ENCODE data around the gene JUN.

The JUN gene

DNA sequence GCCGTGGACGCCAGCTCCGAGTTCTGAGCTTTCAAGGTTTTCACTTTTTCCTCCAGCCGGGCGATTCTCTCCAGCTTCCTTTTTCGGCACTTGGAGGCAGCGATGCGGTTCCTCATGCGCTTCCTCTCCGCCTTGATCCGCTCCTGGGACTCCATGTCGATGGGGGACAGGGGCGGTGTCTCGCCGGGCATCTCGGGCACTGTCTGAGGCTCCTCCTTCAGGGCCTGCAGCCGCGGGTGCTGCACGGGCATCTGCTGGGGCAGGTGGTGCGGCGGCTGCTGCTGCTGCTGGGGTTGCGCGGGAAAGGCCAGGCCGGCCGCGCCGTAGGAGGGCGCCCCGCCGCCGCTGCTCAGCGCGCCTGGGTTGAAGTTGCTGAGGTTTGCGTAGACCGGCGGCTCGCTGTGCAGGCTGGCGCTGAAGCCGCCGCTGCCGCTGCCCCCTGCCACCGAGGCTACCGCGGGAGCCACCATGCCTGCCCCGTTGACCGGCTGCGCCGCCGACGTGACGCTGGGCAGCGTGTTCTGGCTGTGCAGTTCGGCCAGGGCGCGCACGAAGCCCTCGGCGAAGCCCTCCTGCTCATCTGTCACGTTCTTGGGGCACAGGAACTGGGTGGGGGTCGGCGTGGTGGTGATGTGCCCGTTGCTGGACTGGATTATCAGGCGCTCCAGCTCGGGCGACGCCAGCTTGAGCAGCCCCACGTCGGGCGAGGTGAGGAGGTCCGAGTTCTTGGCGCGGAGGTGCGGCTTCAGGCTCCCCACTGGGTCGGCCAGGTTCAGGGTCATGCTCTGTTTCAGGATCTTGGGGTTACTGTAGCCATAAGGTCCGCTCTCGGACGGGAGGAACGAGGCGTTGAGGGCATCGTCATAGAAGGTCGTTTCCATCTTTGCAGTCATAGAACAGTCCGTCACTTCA, 1.4 kb downstream of the JUN start:
- peak; percentile 59 for DNase-seq

- peak; percentile 47 for DNase-seq
These were observed 2.2 kb downstream of the JUN start for GRCh38 chr1:58781541-58782177.

GRCh38 chr1:58780836-58781452, 2.9 kb downstream of the JUN start:
- no peak for DNase-seq

DNA sequence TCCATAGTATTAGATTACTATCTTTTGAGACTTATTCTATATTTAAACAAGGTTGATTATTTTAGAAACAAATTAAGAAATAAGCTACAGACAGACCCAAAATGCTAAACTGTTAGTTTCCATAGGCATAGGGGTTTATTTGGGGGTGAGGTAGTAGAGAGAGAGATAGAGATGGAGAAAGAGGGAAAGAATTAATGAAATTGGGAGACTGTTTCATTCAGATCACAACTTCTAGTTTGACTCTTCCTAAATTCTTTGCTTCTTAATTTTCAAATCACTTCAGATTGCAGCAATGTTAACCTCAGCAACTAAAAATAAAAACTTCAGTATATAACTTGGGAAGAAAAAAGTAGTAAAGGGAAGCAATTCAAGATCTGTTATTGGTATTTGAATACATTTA, 3.4 kb downstream of the JUN start:
- no peak for DNase-seq

DNA sequence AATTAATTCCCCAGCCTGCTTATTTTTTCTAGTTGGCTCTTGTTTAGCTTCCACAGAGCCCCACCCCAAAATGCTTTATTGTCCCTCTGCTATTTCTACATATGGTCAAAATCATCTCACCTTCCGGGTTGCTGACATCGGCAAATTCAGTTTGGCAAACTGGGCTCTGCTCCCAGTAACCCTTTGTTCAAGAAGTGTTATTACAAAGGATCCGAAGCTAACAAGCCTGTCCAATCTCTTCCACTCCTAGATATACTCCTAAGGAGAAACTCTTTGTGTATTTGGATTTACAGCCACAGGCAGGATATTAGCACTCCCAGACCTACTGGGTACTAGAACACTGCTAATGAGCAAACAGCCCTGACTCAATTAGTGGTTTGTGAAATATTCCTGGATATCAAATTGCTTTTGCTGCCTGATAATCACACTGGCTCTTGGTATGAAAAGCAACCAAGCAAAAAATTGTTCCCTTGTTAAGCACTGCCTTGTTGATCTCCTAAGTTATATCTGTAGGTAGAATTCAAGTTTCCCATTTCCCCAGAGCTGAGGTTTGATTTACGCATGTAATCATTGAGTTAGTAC, 4.0 kb downstream of the JUN start:
- no peak for DNase-seq

- DNase-seq = no peak
These were observed 4.6 kb downstream of the JUN start for GRCh38 chr1:58779059-58779754.

GRCh38 chr1:58778385-58779000, 5.4 kb downstream of the JUN start:
- DNase-seq = no peak

GRCh38 chr1:58774027-58774426, 9.8 kb downstream of the JUN start:
- DNase-seq = no peak

- no peak for DNase-seq
These were observed 10.4 kb downstream of the JUN start for GRCh38 chr1:58773406-58773840.

- no peak for DNase-seq
These were observed 14.0 kb downstream of the JUN start for GRCh38 chr1:58769809-58770320.

GRCh38 chr1:58768971-58769808, 14.7 kb downstream of the JUN start:
- DNase-seq = peak; percentile 47

- no peak for DNase-seq
These were observed 15.6 kb downstream of the JUN start for GRCh38 chr1:58768191-58768731.

DNA sequence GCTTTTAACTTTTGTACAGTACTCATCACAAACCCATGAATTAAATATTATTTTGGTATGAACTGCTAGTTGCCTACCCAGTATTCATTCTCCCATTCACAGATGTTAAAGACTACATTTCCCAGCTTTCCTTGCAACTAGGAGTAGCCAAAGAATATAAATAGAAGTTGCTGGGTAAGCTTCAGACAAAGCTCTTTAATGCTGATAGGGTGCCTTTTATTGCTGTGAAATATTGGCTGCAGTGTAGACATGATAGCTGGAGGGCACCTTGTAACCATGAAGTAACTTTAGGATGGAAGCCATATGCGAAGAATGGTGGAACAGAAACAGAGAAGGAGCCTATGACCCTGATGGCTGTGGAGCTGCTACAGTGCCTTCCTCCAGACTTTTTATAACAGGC, 16.7 kb downstream of the JUN start:
- DNase-seq = no peak

DNA sequence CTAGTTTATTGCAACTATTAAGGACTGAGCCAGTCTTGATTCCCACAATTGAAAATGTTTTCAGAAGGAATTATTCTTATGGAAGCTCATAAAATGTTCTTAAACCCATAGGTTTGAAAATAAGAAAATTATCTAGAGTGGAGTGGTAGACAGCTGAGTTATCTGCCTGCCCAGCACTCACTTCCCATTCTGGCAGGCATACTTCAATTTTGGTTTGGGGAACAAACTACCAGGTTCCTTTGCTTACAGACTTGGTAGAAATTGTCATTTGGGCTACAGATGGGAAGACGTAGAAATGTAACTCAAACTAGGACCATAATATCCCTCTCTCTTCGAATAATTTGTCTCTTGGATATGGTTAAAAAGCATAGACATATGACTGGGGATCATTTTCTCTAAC, 18.4 kb downstream of the JUN start:
- DNase-seq = no peak

DNA sequence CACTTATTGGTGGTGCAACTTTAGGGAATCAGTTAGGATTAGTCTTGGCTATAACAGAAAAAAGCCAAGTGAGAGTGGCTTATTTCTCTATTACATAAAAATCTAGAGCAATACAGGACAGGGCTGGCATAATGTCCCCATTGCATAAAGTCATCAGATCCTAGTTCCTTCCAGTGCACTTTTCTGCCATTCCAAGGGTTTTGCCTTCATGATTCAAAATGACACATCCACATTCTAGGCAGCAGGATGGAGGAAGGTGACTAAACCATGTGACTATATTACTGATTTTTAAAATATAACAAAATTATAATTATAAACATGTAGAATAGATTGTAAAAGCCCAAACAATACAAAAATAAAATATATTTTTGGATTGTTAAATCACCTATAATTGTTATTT, 18.8 kb downstream of the JUN start:
- DNase-seq = no peak

DNA sequence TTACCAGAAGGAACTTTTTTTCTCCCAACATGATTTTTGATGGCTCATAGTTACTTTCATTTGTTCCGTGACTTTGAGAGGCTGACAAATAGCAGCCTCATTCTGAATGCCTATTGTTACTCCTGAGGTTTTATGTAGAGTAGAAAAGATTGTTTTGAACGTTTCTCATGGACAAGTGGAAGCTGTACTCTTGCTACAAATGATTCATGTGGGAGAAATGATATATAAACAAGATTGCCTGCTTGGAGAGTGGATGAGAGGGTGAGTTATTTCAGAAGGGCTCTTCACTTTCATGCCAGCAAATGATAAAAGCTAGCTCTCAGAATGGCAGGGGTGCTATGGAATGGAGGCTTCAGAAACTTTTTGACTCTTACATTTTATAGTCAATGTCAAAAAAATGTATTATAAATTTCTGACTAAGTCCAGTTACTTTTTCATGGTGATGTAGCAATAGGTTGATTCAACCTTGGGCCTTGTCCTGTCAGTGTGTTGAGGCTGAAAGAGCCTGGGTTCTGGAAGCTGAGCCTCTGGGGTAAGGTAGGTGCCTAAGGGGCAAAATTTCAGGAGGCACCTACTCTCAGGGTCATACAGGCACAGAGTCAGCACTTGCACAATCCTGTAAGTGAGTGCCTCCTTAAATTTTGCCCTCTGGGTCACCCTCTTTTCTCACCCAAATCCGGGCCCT, 19.4 kb downstream of the JUN start:
- DNase-seq = no peak

DNA sequence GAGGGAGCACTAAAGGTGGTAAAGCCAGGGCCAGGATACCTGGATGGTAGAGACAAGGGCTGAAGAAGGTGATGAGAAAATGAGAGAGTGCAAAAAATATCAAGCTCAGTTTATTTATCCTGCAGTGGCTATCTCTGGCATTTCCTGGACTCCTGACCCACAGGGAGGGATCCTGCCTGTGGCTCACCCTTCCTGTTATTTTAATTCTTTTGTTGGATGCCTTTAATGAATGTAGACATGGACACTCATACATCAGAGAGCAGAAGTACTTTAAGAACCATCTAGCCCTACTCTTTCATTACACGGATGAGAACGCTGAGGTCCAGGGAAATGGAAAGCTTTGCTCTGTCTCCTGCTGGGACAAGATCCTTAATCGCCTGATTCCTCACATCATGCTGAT, 20.6 kb downstream of the JUN start:
- DNase-seq = no peak

- no peak for DNase-seq
These were observed 21.0 kb downstream of the JUN start for GRCh38 chr1:58762806-58763205.

- DNase-seq = peak; percentile 47
These were observed 28.4 kb downstream of the JUN start for GRCh38 chr1:58755468-58755872.
